Liver (tissue), 3 donors: ENCODE results near the gene TTC23L.

ENCODE experiments used
- CTCF ChIP-seq: fragments of 150-350 bp; IDR thresholded peaks from 2 replicates; pipeline ENCODE4 v1.5.1; 2017; ENCODE audit warnings: improper control_type of control experiment, low read depth, low read length; ENCODE audit not compliant: missing input control
- HNF4A ChIP-seq, 2 donors: conservative IDR thresholded peaks; 2 replicates each; pipeline ENCODE4 v1.6.1; 2016; ENCODE audit warnings: antibody characterized with exemption in 2 of 2, mild to moderate bottlenecking in 2 of 2
- HNF4G ChIP-seq: IDR thresholded peaks from 2 replicates; pipeline ENCODE4 v1.6.1; 2016; ENCODE audit warnings: antibody characterized with exemption
- donor health status: healthy.
- donor health status: healthy.

DNA sequence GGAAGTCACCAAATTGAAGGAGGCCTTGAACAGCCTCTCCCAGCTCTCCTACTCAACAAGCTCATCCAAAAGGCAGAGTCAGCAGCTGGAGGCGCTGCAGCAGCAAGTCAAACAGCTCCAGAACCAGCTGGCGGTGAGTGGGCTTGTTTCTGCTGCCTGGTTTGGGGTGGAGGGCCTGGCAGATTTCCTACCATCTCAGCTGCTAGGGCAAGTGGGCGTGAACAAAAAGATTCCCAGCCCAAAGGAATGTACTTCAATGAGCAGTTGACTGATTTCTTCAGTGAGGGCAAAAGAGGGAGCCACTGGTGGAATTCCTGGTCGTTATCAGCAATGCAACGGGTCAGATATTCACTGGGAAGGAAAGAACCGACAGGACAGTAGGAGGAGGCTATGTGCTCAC is 12.6 kb upstream of the TTC23L start:
- TF ChIP-seq CTCF (no peak), HNF4G (no peak), HNF4A (conservative IDR thresholded peaks at IDR 0.05) (no peak)
